Skin epidermis (tissue), 12 donors: ENCODE measurements around the gene FCRL3.
"Not testable (repeated sequence)": the region's sequence is repeated elsewhere in the genome, so short reads cannot be mapped to it uniquely, and the experiment has no call there.

ENCODE experiments used
- H3K27ac ChIP-seq, 21 experiments: fragments of 200-600 bp; sonication (generic) in 11 of 21; one replicate each; pipeline ENCODE4 v1.5.0; 2020; ENCODE audit warnings: mild to moderate bottlenecking in 3 of 21, inconsistent platforms in 2 of 21, moderate library complexity in 2 of 21
- H3K4me3 ChIP-seq, 7 experiments: fragments of 200-600 bp; sonication (generic) in 2 of 7; one replicate each; pipeline ENCODE4 v1.5.0; 2020; ENCODE audit warnings: inconsistent platforms in 2 of 7, mild to moderate bottlenecking in 2 of 7, moderate library complexity in 1 of 7

Gene FCRL3

DNA sequence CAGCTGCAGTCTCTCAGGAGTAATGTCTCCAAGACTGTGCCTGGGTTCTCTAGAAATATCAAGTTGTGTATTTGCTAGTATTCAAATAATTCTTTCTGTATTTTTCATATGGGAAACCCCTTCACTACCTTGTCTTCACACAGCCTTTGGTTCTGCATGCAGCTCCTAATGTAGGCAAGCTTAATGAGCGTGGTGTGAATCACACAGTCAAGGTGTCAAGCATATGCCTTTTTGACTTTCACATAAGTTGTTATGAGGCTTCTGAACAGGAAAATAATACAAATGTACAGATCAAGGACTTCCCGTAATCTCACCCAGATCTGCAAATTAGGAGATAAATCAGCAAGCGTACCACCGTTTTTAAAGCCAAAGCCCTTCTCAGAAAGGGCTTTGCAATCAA, at the start of gene FCRL3:
Gene FCRL3, minus strand, starts transcription at position 38 of the 400 bp plus-strand sequence. CDS start 280 bp downstream, outside the sequence.
- Histone ChIP-seq H3K27ac (peak within 1 kb of the TSS in 8 of 21 experiments; percentile 42 to 81 (median 64)), H3K4me3 (no peak within 1 kb of the TSS)

DNA sequence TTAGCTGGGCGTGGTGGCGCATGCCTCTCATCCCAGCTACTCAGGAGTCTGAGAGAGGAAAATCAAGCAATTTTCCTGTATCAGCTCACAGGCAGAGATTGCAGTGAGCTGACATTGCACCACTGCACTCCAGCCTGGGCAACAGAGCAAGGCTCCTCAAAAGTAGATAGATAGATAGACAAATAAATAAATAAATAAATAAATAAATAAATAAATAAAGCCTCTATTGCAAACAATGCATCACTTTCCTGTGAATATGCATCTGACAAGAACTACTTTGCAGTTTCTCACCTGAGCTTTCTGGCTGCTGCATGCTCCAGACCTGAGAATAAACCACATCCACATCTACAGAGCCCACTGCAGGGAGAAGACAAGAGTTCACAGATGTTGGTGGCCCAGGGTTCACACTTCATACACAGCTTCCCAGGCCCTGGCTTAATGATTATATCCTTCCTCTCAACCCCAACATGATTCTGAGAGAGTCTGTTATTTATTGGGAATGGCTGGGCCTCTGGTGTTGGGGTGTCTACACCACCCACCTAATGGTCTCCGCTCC, 47.8 kb upstream of the FCRL3 start:
- H3K4me3 ChIP-seq: no peak overlapping the region
- H3K27ac ChIP-seq: no peak overlapping the region

DNA sequence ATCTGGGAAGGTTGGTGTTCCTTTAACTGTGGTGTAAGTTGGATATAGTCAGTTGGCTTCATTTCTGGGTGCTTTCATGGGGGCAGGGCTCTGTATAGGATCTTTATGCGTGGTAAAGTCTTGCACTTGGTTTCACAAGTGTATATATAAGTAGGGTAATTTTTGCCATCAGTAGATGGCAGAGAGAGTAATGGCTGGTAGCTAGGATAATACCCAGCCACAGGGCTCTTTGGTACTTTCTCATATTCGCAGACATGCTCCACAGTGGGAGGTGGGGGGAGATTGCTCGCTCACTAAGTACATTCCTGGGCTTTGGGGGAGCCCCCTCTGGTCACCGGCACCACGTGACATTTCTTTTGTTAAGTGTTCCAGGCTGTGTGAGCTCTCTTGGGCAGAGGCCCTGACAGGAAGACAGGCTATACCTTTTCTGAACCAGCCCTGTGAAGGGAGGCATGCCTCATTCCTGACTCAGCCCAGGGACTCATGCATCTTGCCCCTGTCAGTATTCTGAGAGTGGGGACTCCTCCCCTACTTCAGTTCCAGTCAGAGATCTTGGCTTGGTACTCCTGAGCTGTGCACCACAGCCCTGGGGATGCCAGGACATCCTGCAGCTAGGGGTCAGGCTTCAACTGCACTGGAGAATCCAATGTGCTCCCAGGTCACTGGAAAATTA, 38.8 kb upstream of the FCRL3 start:
- Histone ChIP-seq H3K4me3 (no peak overlapping the region), H3K27ac (no peak overlapping the region)

GRCh38 chr1:157735991-157736390, 35.4 kb upstream of the FCRL3 start:
- H3K27ac ChIP-seq, H3K4me3 ChIP-seq: not testable (repeated sequence)

DNA sequence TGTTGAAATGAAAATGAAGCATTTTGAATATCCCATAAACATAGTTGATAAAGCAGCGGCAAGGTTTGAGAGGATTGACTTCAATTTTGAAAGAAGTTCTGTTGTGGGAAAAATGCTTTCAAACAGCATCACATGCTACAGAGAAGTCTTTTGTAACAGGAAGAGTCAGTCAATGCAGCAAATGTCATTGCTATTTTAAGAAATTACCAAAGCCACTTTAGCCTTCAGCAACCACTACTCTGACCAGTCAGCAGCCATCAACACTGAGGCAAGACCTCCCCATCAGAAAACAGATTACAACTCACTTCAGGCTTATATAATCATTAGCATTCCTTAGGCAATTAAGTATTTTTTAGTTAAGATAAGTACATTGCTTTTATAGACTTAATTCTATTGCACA, 33.8 kb upstream of the FCRL3 start:
- H3K27ac ChIP-seq: peak overlapping the region in 1 of 21 experiments; percentile 14

DNA sequence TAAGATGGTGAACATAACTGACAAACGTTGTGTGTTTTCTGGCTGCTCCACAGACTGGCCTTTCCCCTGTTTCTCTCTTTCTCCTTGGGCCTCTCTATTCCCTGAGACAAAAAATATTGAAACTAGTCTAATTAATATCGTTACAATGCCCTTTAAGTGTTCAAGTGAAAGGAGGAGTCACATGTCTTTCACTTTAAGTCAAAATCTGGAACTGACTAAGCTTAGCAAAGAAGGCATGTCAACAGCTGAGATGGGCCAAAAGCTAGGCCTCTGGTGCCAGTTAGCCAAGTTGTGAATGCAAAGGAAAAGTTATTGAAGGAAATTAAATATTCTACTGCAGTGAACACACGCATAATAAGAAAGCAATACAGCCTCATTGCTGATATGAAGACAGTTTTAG, 32.2 kb upstream of the FCRL3 start:
- no peak overlapping the region for H3K27ac ChIP-seq
- H3K4me3 ChIP-seq: no peak overlapping the region

More for the DNA sequence above, 33.8 kb upstream of the FCRL3 start:
- H3K4me3 ChIP-seq: no peak overlapping the region

DNA sequence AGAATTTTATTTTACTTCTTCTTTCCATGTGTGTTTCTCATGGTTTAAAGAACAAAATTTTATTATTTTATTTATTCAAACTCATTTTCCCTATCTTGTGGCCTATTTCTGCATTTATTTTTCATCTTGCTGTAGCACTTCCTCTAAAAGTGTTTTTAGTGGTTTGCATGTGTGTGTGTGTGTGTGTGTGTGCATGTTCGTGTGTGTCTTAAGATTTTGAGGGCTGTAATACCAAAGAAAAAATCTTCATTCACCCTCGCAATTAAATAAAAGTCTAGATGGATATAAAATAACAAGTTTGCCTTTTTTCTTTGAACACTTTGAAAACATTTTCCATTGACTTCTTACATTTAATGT, 24.6 kb upstream of the FCRL3 start:
- Histone ChIP-seq H3K27ac (no peak overlapping the region), H3K4me3 (no peak overlapping the region)

GRCh38 chr1:157724537-157725220, 24.1 kb upstream of the FCRL3 start:
- Histone ChIP-seq H3K27ac (peak overlapping the region in 4 of 21 experiments; percentile 22 to 58 (median 40)), H3K4me3 (no peak overlapping the region)

DNA sequence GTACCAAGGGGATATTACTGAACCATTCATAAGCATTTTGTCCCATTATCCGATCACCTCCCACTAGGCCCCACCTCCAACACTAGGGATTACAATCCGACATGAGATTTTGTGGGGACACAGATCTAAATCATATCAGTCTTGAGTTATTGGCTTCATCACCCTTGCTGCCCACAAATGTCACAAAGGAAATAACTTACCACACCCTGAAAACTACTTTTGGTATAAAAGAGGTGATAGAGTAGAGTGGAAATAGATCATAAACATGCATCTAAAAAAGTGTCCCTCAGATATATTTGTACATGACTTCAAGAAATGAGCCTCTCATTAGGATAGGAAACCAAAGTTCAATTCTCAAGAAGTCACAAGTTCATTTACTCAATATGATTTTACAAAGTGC, 22.6 kb upstream of the FCRL3 start:
- no peak overlapping the region for H3K4me3 ChIP-seq

GRCh38 chr1:157721985-157722384, 21.4 kb upstream of the FCRL3 start:
- Histone ChIP-seq H3K4me3 (no peak overlapping the region), H3K27ac (no peak overlapping the region)

More for the DNA sequence above, 22.6 kb upstream of the FCRL3 start:
- H3K27ac ChIP-seq: peak overlapping the region in 2 of 21 experiments; percentile 17 to 56

- Histone ChIP-seq H3K4me3 (no peak overlapping the region), H3K27ac (no peak overlapping the region)
Observed at GRCh38 chr1:157715736-157716135, 15.2 kb upstream of the FCRL3 start.

DNA sequence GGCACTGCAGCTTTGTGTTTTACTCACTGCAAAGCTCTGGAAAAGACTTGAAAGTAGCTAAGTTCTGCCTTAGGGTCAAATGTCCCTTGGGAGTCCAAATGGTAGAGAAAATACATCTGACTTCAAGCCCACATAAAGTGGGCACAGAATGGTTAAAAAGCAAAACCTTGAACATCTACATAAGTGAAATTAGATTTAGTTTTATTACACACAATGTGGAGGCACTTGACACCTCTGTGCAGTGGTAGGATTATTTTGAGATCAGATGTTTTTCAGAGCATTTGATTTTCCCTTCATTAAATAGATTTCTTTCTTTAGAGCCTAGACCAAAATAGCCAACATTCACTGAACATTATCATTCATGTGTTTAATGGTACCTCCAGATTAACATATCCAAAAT, 11.2 kb upstream of the FCRL3 start:
- Histone ChIP-seq H3K27ac (no peak overlapping the region), H3K4me3 (no peak overlapping the region)

GRCh38 chr1:157704878-157705277, 4.3 kb upstream of the FCRL3 start:
- no peak overlapping the region for H3K27ac ChIP-seq
- no peak overlapping the region for H3K4me3 ChIP-seq

DNA sequence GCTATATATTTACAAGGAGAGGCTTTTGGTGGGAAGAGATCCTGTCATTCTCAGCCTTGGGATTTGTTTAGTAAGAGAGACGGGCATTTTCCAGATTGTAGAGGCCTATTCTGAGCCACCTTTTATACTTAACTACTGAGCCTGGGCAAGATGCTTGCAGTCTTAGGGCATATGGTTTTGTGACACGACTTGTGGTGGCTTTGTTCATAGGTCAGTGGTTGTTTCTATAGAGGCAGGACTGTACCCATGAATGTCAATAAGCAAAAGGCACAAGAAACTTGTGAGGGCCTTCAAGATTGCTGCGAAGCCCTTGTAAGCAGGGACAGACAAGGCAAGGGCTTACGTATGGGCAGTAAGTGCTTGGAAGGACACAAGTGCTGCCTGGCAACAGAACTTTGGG, 3.4 kb upstream of the FCRL3 start:
- Histone ChIP-seq H3K4me3 (no peak overlapping the region), H3K27ac (no peak overlapping the region)

DNA sequence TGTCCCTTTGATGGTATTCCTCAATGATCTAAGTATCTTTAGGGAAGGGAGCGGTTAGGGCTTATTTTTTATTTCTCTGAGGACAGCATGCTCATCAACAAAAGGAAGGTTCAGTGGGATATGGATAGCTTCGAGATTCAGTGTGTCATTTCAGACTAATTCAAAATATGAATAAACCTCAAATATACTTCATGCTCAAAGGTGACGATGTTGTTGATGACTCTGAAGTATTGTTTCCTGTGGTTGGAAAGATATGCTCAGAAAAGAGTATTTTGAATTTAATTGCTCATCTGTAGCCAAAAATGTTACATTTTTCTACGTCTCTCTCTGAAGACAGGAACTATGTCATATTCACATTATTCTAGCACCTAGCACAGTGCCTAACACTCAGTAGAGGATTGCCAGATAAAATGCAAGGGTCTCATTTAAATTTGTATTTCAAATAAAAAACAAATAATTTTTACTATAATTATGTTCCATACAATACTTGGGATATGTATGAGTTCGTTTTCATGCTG, 1.8 kb upstream of the FCRL3 start:
- no peak overlapping the region for H3K27ac ChIP-seq

GRCh38 chr1:157700305-157700704, 264 bp downstream of the FCRL3 start:
- H3K4me3 ChIP-seq: no peak overlapping the region
- peak overlapping the region in 8 of 21 experiments; percentile 42 to 81 (median 64) for H3K27ac ChIP-seq

More for the DNA sequence above, 1.8 kb upstream of the FCRL3 start:
- H3K4me3 ChIP-seq: no peak overlapping the region

- H3K27ac ChIP-seq: peak overlapping the region in 5 of 21 experiments; percentile 31 to 81 (median 43)
- no peak overlapping the region for H3K4me3 ChIP-seq
Observed at GRCh38 chr1:157697781-157698569, 2.6 kb downstream of the FCRL3 start.

- H3K27ac ChIP-seq: peak overlapping the region in 5 of 21 experiments; percentile 6 to 59 (median 31)
- H3K4me3 ChIP-seq: no peak overlapping the region
Observed at GRCh38 chr1:157696966-157697628, 3.5 kb downstream of the FCRL3 start.

DNA sequence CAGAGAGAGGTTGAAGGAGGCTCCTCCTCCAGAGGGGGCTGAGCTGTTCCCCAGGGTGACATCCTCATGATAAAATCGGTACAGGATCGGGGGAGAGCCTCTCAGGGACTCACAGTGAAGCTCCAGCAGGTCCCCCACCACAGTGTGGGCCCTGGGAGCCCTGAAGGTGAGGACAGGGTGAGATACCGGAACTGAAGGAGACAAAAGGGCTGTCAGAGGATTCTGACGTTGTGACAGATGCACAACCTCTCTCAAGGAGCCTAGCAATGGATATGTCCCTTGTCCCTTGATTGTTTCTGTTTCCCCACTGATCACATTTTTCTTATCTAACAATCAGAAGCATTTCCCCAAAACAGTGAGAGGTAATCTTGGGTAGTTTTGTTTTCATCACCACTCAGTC, 5.2 kb downstream of the FCRL3 start:
- peak overlapping the region in 4 of 21 experiments; percentile 29 to 47 (median 34) for H3K27ac ChIP-seq

More for the DNA sequence above, 5.2 kb downstream of the FCRL3 start:
- no peak overlapping the region for H3K4me3 ChIP-seq
